Activated naive CD8-positive, alpha-beta T cell treated with anti-CD3 and anti-CD28 coated beads, Interleukin-2, amount 50 U/mL, for 24 hours (primary cell): Measurements from ENCODE around the gene POLG2.
"Not testable (repeated sequence)": the region's sequence is repeated elsewhere in the genome, so short reads cannot be mapped to it uniquely, and the experiment has no call there.

Experiments
- ATAC-seq: fragments of 150-1000 bp; cut with Tn5 transposase; one replicate; pipeline ENCODE4 v1.10.0; 2021
- DNase-seq: peaks from one replicate; pipeline ENCODE4 v3.0.0; 2021
- H3K27ac Mint-ChIP-seq: one replicate; pipeline ENCODE4 v1.8.0; 2021; ENCODE audit warnings: mild to moderate bottlenecking, mixed read lengths
- H3K27me3 Mint-ChIP-seq: one replicate; pipeline ENCODE4 v1.8.0; 2021; ENCODE audit warnings: mixed read lengths
- H3K36me3 Mint-ChIP-seq: one replicate; pipeline ENCODE4 v1.8.0; 2021; ENCODE audit warnings: low read depth, mixed read lengths
- H3K4me1 Mint-ChIP-seq: one replicate; pipeline ENCODE4 v1.8.0; 2021; ENCODE audit warnings: mixed read lengths
- H3K4me3 Mint-ChIP-seq: one replicate; pipeline ENCODE4 v1.8.0; 2021; ENCODE audit warnings: mild to moderate bottlenecking, moderate library complexity, mixed read lengths
- H3K9me3 Mint-ChIP-seq: one replicate; pipeline ENCODE4 v1.8.0; 2021; ENCODE audit warnings: mixed read lengths

Gene POLG2

GRCh38 chr17:64448665-64449512 lies 48.0 kb downstream of the POLG2 start, which contains the start of gene MILR1:
Gene MILR1 (plus strand): TSS chr17:64449115. CDS start chr17:64449169, 54 bp downstream.
- DNase-seq, result no peak
- peak within 1 kb of the TSS; percentile 22 for H3K4me3 Mint-ChIP-seq
- no peaks in the 10 kb centered on the region for H3K9me3 Mint-ChIP-seq
- H3K27me3 Mint-ChIP-seq, result no peaks in the 10 kb centered on the region
- peak within 1 kb of the TSS; percentile 61 for H3K27ac Mint-ChIP-seq
- ATAC-seq, result no peak
- peaks cover 2% of the 10 kb centered on the region for H3K36me3 Mint-ChIP-seq
- H3K4me1 Mint-ChIP-seq, result peaks cover 11% of the 10 kb centered on the region

- ATAC-seq (no peak), DNase-seq (no peak)
- no peak overlapping the region for H3K27ac Mint-ChIP-seq
- no peaks in the 10 kb centered on the region for H3K27me3 Mint-ChIP-seq
- no peaks in the 10 kb centered on the region for H3K36me3 Mint-ChIP-seq
- no peaks in the 10 kb centered on the region for H3K9me3 Mint-ChIP-seq
- H3K4me1 Mint-ChIP-seq, result peaks cover 14% of the 10 kb centered on the region
- no peak overlapping the region for H3K4me3 Mint-ChIP-seq
These were observed 49.3 kb downstream of the POLG2 start for GRCh38 chr17:64447526-64447925.

DNA sequence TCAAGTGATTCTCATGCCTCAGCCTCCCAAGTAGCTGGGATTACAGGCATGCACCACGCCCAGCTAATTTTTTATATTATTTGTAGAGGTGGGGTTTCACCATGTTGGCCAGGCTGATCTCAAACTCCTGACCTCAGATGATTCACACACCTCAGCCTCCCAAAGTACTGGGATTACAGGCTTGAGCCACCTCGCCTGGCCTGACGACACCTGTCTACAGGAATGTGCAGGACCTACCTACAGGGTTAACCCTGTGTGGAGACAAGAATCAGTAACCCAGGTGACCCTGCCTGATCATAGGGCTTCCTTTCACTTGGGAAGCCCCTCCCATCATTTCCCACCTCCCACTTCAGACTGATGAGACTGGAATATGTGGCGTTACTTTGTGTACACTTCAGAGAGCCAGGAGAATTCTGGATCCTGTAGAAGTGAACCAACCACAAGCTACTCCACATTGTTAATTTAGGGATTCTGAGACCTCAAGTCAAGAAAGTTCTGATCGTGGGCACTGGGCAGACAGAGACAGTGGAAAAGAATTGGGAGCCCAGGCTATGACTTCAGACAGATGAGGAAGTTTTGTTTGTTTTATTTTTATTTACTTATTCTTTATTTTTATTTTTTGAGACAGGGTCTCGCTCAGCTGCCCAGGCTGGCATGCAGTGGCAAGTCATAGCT lies 53.6 kb downstream of the POLG2 start:
- Mint-ChIP-seq H3K36me3 (peaks cover 13% of the 10 kb centered on the region), H3K27ac (no peak overlapping the region), H3K9me3 (peaks cover 13% of the 10 kb centered on the region), H3K4me1 (peaks cover 21% of the 10 kb centered on the region), H3K4me3 (no peak overlapping the region), H3K27me3 (no peaks in the 10 kb centered on the region)
- ATAC-seq (no peak), DNase-seq (no peak)

GRCh38 chr17:64442541-64442971 lies 54.3 kb downstream of the POLG2 start:
- Mint-ChIP-seq H3K4me1 (peaks cover 21% of the 10 kb centered on the region), H3K27ac (peak overlapping the region; percentile 76), H3K4me3 (no peak overlapping the region), H3K36me3 (peaks cover 16% of the 10 kb centered on the region), H3K27me3 (no peaks in the 10 kb centered on the region), H3K9me3 (peaks cover 16% of the 10 kb centered on the region)
- DNase-seq (no peak), ATAC-seq (no peak)

DNA sequence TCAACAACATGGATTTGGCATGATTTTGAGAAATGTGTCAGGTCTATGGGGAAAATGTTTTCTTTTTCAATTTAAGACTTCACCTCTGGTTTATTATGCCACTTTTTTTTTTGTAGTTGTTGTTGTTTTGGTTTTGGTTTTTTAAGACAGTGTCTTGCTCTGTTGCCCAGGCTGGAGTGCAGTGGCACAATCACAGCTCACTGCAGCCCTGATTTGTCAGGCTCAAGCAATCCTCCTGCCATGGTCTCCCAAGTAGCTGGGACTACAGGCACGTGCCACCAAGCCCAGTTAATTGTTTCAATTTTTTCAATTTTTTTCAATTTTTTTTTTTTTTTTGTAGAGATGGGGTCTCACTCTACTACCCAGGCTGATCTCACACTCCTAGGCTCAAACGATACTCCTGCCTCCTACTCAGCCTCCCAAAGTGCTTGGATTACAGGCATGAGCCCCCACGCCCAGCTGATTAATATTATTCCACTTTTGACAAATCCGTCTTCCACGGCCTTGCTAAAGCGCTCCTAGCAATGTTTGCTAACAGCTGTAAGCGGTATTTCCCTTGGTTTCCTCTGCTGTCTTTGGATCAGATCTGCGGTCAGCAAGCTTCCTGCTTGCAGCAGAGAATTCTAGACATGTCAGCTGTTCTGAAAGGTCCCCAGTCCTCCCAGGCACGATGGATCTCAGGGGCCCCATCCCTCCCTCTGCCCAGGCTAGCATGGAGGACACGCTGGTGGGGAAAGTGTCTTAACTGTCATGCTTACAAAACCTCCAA lies 54.9 kb downstream of the POLG2 start:
- peaks cover 20% of the 10 kb centered on the region for H3K36me3 Mint-ChIP-seq
- DNase-seq (no peak), ATAC-seq (peak; percentile 24)
- H3K4me1 Mint-ChIP-seq, result peaks cover 21% of the 10 kb centered on the region
- H3K9me3 Mint-ChIP-seq, result peaks cover 22% of the 10 kb centered on the region
- no peaks in the 10 kb centered on the region for H3K27me3 Mint-ChIP-seq
- peak overlapping the region; percentile 12 for H3K4me3 Mint-ChIP-seq
- H3K27ac Mint-ChIP-seq, result peak overlapping the region; percentile 76

DNA sequence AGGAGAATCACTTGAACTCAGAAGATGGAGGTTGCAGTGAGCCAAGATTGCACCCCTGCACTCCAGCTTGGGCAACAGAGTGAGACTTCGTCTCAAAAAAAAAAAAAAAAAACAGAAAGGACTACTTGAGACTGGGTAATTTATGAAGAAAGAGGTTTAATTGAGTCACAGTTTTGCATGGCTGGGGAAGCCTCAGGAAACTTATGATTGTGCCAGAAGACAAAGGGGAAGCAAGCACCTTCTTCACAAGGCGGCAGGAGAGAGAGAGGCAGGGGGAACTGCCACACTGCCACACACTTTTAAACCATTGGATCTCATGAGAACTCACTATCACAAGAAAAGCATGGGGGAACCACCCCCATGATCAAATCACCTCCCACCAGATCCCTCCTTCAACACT lies 56.9 kb downstream of the POLG2 start:
- Mint-ChIP-seq H3K27ac (no peak overlapping the region), H3K4me1 (peaks cover 21% of the 10 kb centered on the region), H3K36me3 (peaks cover 20% of the 10 kb centered on the region), H3K4me3 (no peak overlapping the region), H3K9me3 (peaks cover 24% of the 10 kb centered on the region), H3K27me3 (no peaks in the 10 kb centered on the region)
- DNase-seq, result no peak
- ATAC-seq, result no peak

DNA sequence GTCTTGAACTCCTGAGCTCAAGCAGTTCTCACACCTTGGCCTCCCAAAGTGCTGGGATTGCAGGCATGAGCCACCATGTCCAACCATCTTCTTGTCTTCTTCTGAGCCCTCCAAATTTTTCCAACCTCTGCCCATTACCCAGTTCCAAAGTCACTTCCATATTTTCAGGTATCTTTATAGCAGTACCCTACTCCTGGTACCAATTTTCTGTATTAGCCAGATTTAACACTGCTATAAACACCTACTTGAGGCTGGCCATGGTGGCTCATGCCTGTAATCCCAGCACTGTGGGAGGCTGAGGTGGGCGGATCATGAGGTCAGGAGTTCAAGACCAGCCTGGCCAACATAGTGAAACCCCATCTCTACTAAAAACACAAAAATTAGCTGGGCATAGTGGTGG lies 57.3 kb downstream of the POLG2 start:
- H3K27me3 Mint-ChIP-seq, ATAC-seq, H3K4me3 Mint-ChIP-seq, H3K27ac Mint-ChIP-seq, DNase-seq: not testable (repeated sequence)
- peaks cover 20% of the 10 kb centered on the region for H3K36me3 Mint-ChIP-seq
- H3K4me1 Mint-ChIP-seq, result peaks cover 21% of the 10 kb centered on the region
- H3K9me3 Mint-ChIP-seq, result peaks cover 24% of the 10 kb centered on the region

- ATAC-seq (no peak), DNase-seq (no peak)
- Mint-ChIP-seq H3K27me3 (no peaks in the 10 kb centered on the region), H3K4me1 (peaks cover 21% of the 10 kb centered on the region), H3K27ac (no peak overlapping the region), H3K4me3 (no peak overlapping the region), H3K9me3 (peaks cover 24% of the 10 kb centered on the region), H3K36me3 (peaks cover 22% of the 10 kb centered on the region)
These were observed 58.8 kb downstream of the POLG2 start for GRCh38 chr17:64437944-64438525.

DNA sequence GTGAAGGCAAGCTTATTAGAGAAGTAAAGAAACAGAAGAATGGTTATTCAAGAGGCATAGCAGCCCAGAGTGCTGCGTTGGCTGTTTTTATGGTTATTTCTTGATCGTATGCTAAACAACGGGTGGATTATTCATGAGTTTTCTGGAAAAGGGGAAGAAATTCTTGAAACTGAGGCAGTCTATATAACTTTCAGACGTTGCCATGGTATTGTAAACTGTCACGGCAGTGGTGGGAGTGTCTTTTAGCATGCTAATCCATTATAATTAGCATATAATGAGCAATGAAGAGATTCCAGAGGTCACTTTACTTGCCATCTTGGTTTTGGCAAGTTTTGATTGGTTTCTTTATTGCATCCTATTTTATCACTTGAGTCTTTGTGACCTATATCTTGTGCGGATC lies 65.3 kb downstream of the POLG2 start:
- ATAC-seq (no peak), DNase-seq (no peak)
- H3K27ac Mint-ChIP-seq, result no peak overlapping the region
- H3K36me3 Mint-ChIP-seq, result peaks cover 2% of the 10 kb centered on the region
- H3K4me1 Mint-ChIP-seq, result no peaks in the 10 kb centered on the region
- no peaks in the 10 kb centered on the region for H3K9me3 Mint-ChIP-seq
- H3K27me3 Mint-ChIP-seq, result no peaks in the 10 kb centered on the region
- H3K4me3 Mint-ChIP-seq, result no peak overlapping the region

- not testable (repeated sequence) for H3K9me3 Mint-ChIP-seq, H3K27ac Mint-ChIP-seq, ATAC-seq, H3K4me3 Mint-ChIP-seq, DNase-seq, H3K27me3 Mint-ChIP-seq, H3K36me3 Mint-ChIP-seq, H3K4me1 Mint-ChIP-seq
These were observed 66.8 kb downstream of the POLG2 start for GRCh38 chr17:64430036-64430435.

- no peak for ATAC-seq
- H3K36me3 Mint-ChIP-seq, result no peaks in the 10 kb centered on the region
- no peaks in the 10 kb centered on the region for H3K4me1 Mint-ChIP-seq
- H3K27me3 Mint-ChIP-seq, result no peaks in the 10 kb centered on the region
- no peaks in the 10 kb centered on the region for H3K9me3 Mint-ChIP-seq
- no peak overlapping the region for H3K4me3 Mint-ChIP-seq
- H3K27ac Mint-ChIP-seq, result no peak overlapping the region
- no peak for DNase-seq
These were observed 68.4 kb downstream of the POLG2 start for GRCh38 chr17:64428406-64428805.
